OCI-LY7 (cell line): Measurements from ENCODE around the gene HS3ST5. TPM values are rescaled to one million over a fixed set of nuclear protein-coding genes. Genes with fewer than 3 reads are reported as not detected.
"Not testable (repeated sequence)": the region's sequence is repeated elsewhere in the genome, so short reads cannot be mapped to it uniquely, and the experiment has no call there.

Experiments
- BruUV-seq: library from RNA; stranded (reverse); fragments of 400-500 nt; replicated peaks from 2 replicates; lab custom pipeline; 2021; lab: Mats Ljungman, UMichigan
- CTCF ChIA-PET: fragments of 300-600 bp; sonication (Branson Sonifier 250); formaldehyde crosslinking; loops from one replicate; lab custom pipeline; 2022; ENCODE audit warnings: antibody characterized with exemption; ENCODE audit not compliant: unreplicated experiment; lab: Charles Lee
- POLR2A ChIA-PET: fragments of 300-600 bp; sonication (Branson Sonifier 250); formaldehyde crosslinking; loops from one replicate; lab custom pipeline; 2022; ENCODE audit warnings: antibody characterized with exemption; lab: Charles Lee
- DNase-seq: peaks from one replicate; pipeline ENCODE4 v3.0.0-alpha.2; 2015; ENCODE audit warnings: low spot score
- H2AFZ ChIP-seq: fragments of 200-600 bp; sonication (generic), shearing (Covaris generic); 2 replicates; pipeline ENCODE4 v1.6.1; 2014; ENCODE audit warnings: mild to moderate bottlenecking, antibody characterized with exemption, low read length, moderate library complexity
- H3K27ac ChIP-seq: fragments of 200-600 bp; sonication (generic); 2 replicates; pipeline ENCODE4 v1.5.1; 2014; ENCODE audit warnings: mixed run types, low read depth, mild to moderate bottlenecking, moderate library complexity, low read length, inconsistent platforms; ENCODE audit not compliant: poor library complexity, severe bottlenecking
- H3K36me3 ChIP-seq: fragments of 200-600 bp; sonication (generic); 2 replicates; pipeline ENCODE4 v1.6.1; 2014; ENCODE audit warnings: mild to moderate bottlenecking, antibody characterized with exemption, low read length, moderate library complexity, mixed read lengths; ENCODE audit not compliant: insufficient read depth
- H3K4me1 ChIP-seq: fragments of 200-600 bp; sonication (generic); 2 replicates; pipeline ENCODE4 v1.5.1; 2014; ENCODE audit warnings: mild to moderate bottlenecking, low read length; ENCODE audit not compliant: insufficient read depth, poor library complexity, severe bottlenecking
- H3K4me2 ChIP-seq: fragments of 200-600 bp; sonication (generic); 2 replicates; pipeline ENCODE4 v1.6.1; 2014; ENCODE audit warnings: mild to moderate bottlenecking, low read length
- H3K4me3 ChIP-seq: fragments of 200-600 bp; sonication (generic); 2 replicates; pipeline ENCODE4 v1.5.1; 2014; ENCODE audit warnings: mild to moderate bottlenecking, low read depth, low read length; ENCODE audit not compliant: poor library complexity, severe bottlenecking
- H3K79me2 ChIP-seq: fragments of 200-600 bp; sonication (generic); 2 replicates; pipeline ENCODE4 v1.6.1; 2016; ENCODE audit warnings: low read depth, mild to moderate bottlenecking, low read length, moderate library complexity, mixed read lengths; ENCODE audit not compliant: insufficient read depth
- H3K9me2 ChIP-seq: fragments of 200-600 bp; sonication (generic); 2 replicates; pipeline ENCODE4 v1.6.1; 2016; ENCODE audit warnings: mild to moderate bottlenecking, low read length, mixed read lengths; ENCODE audit not compliant: insufficient read depth
- H3K9me3 ChIP-seq: fragments of 200-600 bp; sonication (generic); 2 replicates; pipeline ENCODE4 v1.6.1; 2014; ENCODE audit warnings: mild to moderate bottlenecking, mixed run types, low read length, mixed read lengths
- H4K20me1 ChIP-seq: fragments of 200-600 bp; sonication (generic); 2 replicates; pipeline ENCODE4 v1.6.1; 2014; ENCODE audit warnings: mild to moderate bottlenecking, antibody characterized with exemption, low read length, moderate library complexity, mixed read lengths; ENCODE audit not compliant: insufficient read depth
- CTCF ChIP-seq: fragments of 200-600 bp; sonication (generic); conservative IDR thresholded peaks from 2 replicates; pipeline ENCODE4 v1.5.1; 2014; ENCODE audit warnings: mild to moderate bottlenecking, antibody characterized with exemption, low read length, moderate library complexity, mixed read lengths
- EZH2phosphoT487 ChIP-seq: fragments of 200-600 bp; sonication (generic); IDR thresholded peaks from 2 replicates; pipeline ENCODE4 v1.6.1; 2018; ENCODE audit warnings: low read depth, borderline replicate concordance, mild to moderate bottlenecking, mixed run types, antibody characterized with exemption, low read length, moderate library complexity, mixed read lengths
- intact Hi-C: fragments of 100-400 bp; cut with micrococcal nuclease; formaldehyde crosslinking; loops from one replicate; pipeline ENCODE4 v1.10.0; 2022; ENCODE audit not compliant: unreplicated experiment
- total RNA-seq, 2 experiments: library from RNA; depleted of rRNA in 1 of 2; stranded (reverse); fragments of >200 nt in 1 of 2; shearing (Covaris generic) in 1 of 2; gene quantifications; 2 replicates each; pipeline ENCODE4 v1.2.3, GENCODE V29; 2014 to 2022

HS3ST5 gene
- total RNA-seq, 2 experiments from 2014 or later, result not detected

DNA sequence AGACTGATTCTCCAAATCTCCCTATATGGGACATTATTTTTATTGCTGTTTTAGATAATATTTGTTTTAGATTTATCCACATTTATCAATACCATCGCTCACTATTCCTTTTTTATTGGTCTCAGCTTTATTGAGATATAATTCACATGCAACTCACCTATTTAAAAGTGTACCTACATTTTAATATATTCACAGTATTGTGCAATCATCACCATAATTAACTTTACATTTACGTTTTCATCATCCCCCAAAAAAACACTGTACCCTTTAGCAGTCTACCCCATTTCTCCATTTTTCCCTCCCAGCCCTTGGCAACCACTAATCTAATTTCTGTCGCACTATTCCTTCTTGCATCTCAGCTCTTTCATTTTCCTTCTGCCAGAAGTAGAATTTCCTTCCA, 261.1 kb downstream of the HS3ST5 start:
- Histone ChIP-seq H3K36me3 (no peaks in the 10 kb centered on the region), H3K4me2 (no peak overlapping the region), H2AFZ (no peak overlapping the region), H3K9me2 (no peaks in the 10 kb centered on the region), H4K20me1 (no peaks in the 10 kb centered on the region), H3K27ac (no peak overlapping the region), H3K79me2 (no peaks in the 10 kb centered on the region), H3K4me1 (no peaks in the 10 kb centered on the region), H3K9me3 (no peaks in the 10 kb centered on the region), H3K4me3 (no peak overlapping the region)
- BruUV-seq, result no TSS peak
- intact Hi-C loops, result no loop called here
- POLR2A ChIA-PET, result no interaction called here
- CTCF ChIA-PET, result no interaction called here
- TF ChIP-seq EZH2phosphoT487 (no peak), CTCF (no peak)
- no peak for DNase-seq

DNA sequence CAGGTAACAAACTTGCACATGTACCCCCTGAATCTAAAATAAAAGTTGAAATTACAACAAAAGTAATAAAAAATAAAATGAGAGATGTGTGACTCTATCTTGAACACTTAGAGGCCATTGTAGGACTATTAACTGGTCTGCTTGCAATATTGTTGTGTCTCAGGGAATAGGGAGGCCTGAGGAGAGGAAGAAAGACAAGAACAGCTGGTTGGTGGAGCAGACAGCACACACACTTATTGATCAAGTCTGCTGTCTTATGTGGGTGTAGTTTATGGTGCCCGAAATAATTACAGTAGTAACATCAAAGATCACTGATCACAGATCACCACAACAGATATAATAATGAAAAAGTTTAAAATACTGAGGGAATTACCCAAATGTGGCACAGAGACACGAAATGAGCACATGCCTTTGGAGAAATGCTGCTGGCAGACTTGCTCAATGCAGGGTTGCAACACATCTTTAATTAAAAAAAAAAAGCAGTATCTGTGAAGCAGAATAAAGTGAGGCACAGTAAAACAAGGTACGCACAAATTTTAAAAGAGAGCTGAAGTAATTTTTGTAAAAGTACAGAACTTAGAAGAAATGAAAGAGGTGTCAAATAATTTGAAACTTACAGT, 261.8 kb downstream of the HS3ST5 start:
- Histone ChIP-seq H3K79me2 (no peaks in the 10 kb centered on the region), H3K4me1 (no peaks in the 10 kb centered on the region), H3K9me2 (no peaks in the 10 kb centered on the region), H3K9me3 (no peaks in the 10 kb centered on the region), H2AFZ (no peak overlapping the region), H3K36me3 (no peaks in the 10 kb centered on the region), H3K4me3 (no peak overlapping the region), H3K27ac (no peak overlapping the region), H4K20me1 (no peaks in the 10 kb centered on the region), H3K4me2 (no peak overlapping the region)
- TF ChIP-seq CTCF (no peak), EZH2phosphoT487 (no peak)
- ChIA-PET POLR2A (interaction anchor here (0.6 kb wide), 1 partner anchor 1419 kb away, joined by 4 read pairs; no protein-coding TSS in a partner anchor), CTCF (no interaction called here)
- DNase-seq, result no peak
- intact Hi-C loops, result no loop called here
- BruUV-seq, result no TSS peak

DNA sequence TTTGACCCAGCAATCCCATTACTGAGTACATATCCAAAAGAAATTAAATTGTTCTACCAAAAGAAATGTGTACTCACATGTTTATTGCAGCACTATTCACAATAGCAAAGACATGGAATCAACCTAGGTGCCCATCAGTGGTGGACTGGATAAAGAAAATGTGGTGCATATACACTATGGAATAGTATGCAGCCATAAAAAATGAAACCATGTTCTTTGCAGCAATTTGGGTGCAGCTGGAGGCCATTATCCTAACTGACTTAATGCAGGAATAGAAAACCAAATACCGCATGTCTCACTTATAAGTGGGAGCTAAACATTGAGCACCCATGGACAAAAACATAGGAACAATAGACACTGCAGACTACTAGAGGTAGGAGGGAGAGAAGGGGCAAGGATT, 262.4 kb downstream of the HS3ST5 start:
- CTCF ChIA-PET, H2AFZ ChIP-seq, intact Hi-C loops, H3K27ac ChIP-seq, H4K20me1 ChIP-seq, H3K4me2 ChIP-seq, H3K36me3 ChIP-seq, H3K9me3 ChIP-seq, H3K79me2 ChIP-seq, H3K4me3 ChIP-seq, BruUV-seq, DNase-seq, H3K9me2 ChIP-seq, H3K4me1 ChIP-seq: not testable (repeated sequence)
- POLR2A ChIA-PET, result interaction anchor here (0.6 to 0.7 kb wide), 2 partner anchors 138 to 1419 kb away, joined by 4 read pairs; no protein-coding TSS in a partner anchor
